ENCODE measurements around the gene HGD. TPM values are rescaled to one million over a fixed set of nuclear protein-coding genes. Genes with fewer than 3 reads are reported as not detected.

HGD gene
- total RNA-seq, 4 donors from 2014 or later: 20.9 to 87.7 (median 73.2) TPM

GRCh38 chr3:120634539-120634938, 47.5 kb downstream of the HGD start:
- in situ Hi-C loops (cut with MboI; ENCODE audit: low pct_ligation_motif_present in 1 of 4, low pct_unique_long_range_greater_than_20kb in 1 of 4, low sequenced_read_pairs in 3 of 4) (no loop called here), intact Hi-C loops (cut with DNase I; ENCODE audit: low total_unique reads) (no loop called here)
- Histone ChIP-seq H3K36me3 (no peaks in the 10 kb centered on the region), H3K4me3 (no peak overlapping the region), H3K27ac (no peak overlapping the region), H3K27me3 (no peaks in the 10 kb centered on the region), H3K9me3 (no peaks in the 10 kb centered on the region), H3K4me1 (peaks cover 0 to 12% (median 4%) of the 10 kb centered on the region in 4 donors)
- TF ChIP-seq POLR2AphosphoS5 (IDR thresholded peaks at IDR 0.05): no peak
- TF ChIP-seq POLR2A (IDR thresholded peaks at IDR 0.05): no peak
- TF ChIP-seq CTCF (IDR thresholded peaks at IDR 0.05): no peak
- no peak for TF ChIP-seq EP300 (IDR thresholded peaks at IDR 0.05; ENCODE audit: low read depth)
- WGBS, 2 donors (ENCODE audit: low coverage in 1 of 2): 0 to 8% methylated on average over 1 of the region's 1 CpG
- DNase-seq: no peak

GRCh38 chr3:120625159-120625586, 56.9 kb downstream of the HGD start:
- intact Hi-C loops (cut with DNase I; ENCODE audit: low total_unique reads) (no loop called here), in situ Hi-C loops (cut with MboI; ENCODE audit: low pct_ligation_motif_present in 1 of 4, low pct_unique_long_range_greater_than_20kb in 1 of 4, low sequenced_read_pairs in 3 of 4) (no loop called here)
- Histone ChIP-seq H3K27me3 (no peaks in the 10 kb centered on the region), H3K27ac (no peak overlapping the region), H3K4me1 (no peaks in the 10 kb centered on the region), H3K36me3 (no peaks in the 10 kb centered on the region), H3K4me3 (no peak overlapping the region), H3K9me3 (peaks cover 0 to 14% of the 10 kb centered on the region in 2 donors)
- DNase-seq: no peak
- TF ChIP-seq EP300 (IDR thresholded peaks at IDR 0.05; ENCODE audit: low read depth): no peak
- TF ChIP-seq POLR2AphosphoS5 (IDR thresholded peaks at IDR 0.05): no peak
- TF ChIP-seq POLR2A (IDR thresholded peaks at IDR 0.05): no peak

GRCh38 chr3:120623727-120624093, 58.3 kb downstream of the HGD start:
- in situ Hi-C loops (cut with MboI; ENCODE audit: low pct_ligation_motif_present in 1 of 4, low pct_unique_long_range_greater_than_20kb in 1 of 4, low sequenced_read_pairs in 3 of 4): no loop called here
- H3K4me1 ChIP-seq: no peaks in the 10 kb centered on the region
- H3K27me3 ChIP-seq: no peaks in the 10 kb centered on the region
- no peak for TF ChIP-seq POLR2AphosphoS5 (IDR thresholded peaks at IDR 0.05)
- no peak for TF ChIP-seq POLR2A (IDR thresholded peaks at IDR 0.05)
- TF ChIP-seq EP300 (IDR thresholded peaks at IDR 0.05; ENCODE audit: low read depth): no peak
- no peak for TF ChIP-seq CTCF (IDR thresholded peaks at IDR 0.05)
- H3K9me3 ChIP-seq: peaks cover 0 to 14% of the 10 kb centered on the region in 2 donors
- intact Hi-C loops (cut with DNase I; ENCODE audit: low total_unique reads): no loop called here
- H3K27ac ChIP-seq: no peak overlapping the region
- DNase-seq: no peak
- no peaks in the 10 kb centered on the region for H3K36me3 ChIP-seq
- no peak overlapping the region for H3K4me3 ChIP-seq

- Histone ChIP-seq H3K36me3 (no peaks in the 10 kb centered on the region), H3K4me1 (no peaks in the 10 kb centered on the region), H3K9me3 (peaks cover 0 to 14% of the 10 kb centered on the region in 2 donors), H3K4me3 (no peak overlapping the region), H3K27me3 (no peaks in the 10 kb centered on the region), H3K27ac (no peak overlapping the region)
- intact Hi-C loops (cut with DNase I; ENCODE audit: low total_unique reads): no loop called here
- 86 to 95% methylated on average over 7 to 12 of the region's 12 CpGs for WGBS, 2 donors (ENCODE audit: low coverage in 1 of 2)
- TF ChIP-seq POLR2AphosphoS5 (IDR thresholded peaks at IDR 0.05) (no peak), EP300 (IDR thresholded peaks at IDR 0.05; ENCODE audit: low read depth) (no peak), CTCF (IDR thresholded peaks at IDR 0.05) (no peak), POLR2A (IDR thresholded peaks at IDR 0.05) (no peak)
- in situ Hi-C loops (cut with MboI; ENCODE audit: low pct_ligation_motif_present in 1 of 4, low pct_unique_long_range_greater_than_20kb in 1 of 4, low sequenced_read_pairs in 3 of 4): no loop called here
- peak; percentile 11 for DNase-seq
Measured at GRCh38 chr3:120622870-120623726, 58.9 kb downstream of the HGD start.
